DMS153 treated with DMSO at 0.1 percent for 48 hours (cell line): Measurements from ENCODE around the gene PLEKHA8.

Experiments used
- DNase-seq: peaks from one replicate; lab custom pipeline; 2025; ENCODE audit not compliant: unreplicated experiment; lab: John Stamatoyannopoulos, UW

The PLEKHA8 gene

DNA sequence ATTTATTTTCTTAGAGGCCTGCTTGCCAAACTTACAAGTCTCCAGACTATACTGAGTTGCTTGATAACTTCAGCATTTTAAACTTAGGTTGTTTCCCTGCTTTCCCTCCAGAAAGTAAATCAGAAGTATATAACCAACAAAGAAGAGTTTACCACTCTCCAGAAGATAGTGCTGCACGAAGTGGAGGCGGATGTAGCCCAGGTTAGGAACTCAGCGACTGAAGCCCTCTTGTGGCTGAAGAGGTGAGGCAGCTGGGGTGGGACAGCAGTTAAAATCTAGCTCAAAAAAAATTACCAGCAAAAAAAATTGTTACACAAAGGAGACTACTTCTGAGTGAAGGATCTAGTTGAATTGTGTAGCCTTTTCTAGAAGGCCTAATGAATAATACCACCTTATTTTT lies 33.6 kb downstream of the PLEKHA8 start:
- DNase-seq, result peak; percentile 20

DNA sequence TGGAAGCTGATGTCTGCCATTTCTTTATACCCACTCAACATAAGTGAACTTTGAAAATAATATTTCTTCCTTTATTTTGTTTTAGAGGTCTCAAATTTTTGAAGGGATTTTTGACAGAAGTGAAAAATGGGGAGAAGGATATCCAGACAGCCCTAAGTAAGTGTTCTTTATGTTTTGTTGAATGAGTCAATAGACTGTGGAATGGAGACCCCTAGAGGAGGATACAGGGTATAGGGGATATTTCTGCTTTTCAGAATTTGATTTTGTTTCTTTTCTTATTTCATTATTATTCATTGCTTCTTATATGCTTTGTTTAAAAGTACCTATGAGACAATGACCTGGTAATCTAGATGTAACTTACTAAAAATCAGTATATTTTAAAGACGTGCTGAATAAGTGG lies 34.4 kb downstream of the PLEKHA8 start:
- peak; percentile 30 for DNase-seq

- DNase-seq, result no peak
These were observed 37.5 kb downstream of the PLEKHA8 start for GRCh38 chr7:30065746-30066145.

GRCh38 chr7:30066687-30067086 lies 38.5 kb downstream of the PLEKHA8 start:
- DNase-seq, result no peak

- no peak for DNase-seq
These were observed 39.9 kb downstream of the PLEKHA8 start for GRCh38 chr7:30068117-30068516.

DNA sequence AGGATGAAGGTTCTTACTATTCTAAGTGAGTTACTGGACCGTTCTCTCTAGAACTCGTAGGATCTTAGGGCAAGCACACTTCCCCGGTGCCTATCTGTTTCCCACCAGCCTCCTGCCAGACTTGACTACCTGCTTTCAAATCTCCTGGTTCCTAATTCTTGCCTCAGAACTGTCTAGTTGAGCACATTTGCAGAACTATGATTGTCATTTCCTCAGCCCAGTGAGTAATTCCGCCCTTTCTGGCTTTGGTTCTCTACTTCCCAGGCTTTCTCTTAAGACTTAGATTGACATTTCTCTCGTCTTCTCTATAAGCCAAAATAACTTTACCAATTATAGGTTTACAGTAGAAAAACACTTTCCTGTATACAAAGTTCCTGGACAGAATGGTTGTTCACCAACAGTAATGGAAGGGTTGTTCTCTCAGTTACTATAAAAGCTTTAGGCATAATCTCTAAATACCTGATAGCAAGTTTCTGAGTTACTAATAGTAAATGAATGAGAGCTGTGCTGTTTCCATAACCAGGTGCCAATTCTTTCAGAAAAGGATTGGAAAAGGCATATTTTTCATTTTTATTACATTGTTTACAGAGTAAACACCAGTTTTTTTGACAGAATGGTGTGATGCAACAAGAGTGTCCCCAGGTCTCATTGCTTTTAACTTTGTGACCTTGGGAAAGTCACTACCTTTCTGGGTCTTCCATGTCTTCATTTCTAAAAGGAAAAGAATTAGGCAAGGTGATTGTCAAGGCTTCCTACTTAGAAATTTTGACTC lies 41.1 kb downstream of the PLEKHA8 start:
- DNase-seq, result no peak

DNA sequence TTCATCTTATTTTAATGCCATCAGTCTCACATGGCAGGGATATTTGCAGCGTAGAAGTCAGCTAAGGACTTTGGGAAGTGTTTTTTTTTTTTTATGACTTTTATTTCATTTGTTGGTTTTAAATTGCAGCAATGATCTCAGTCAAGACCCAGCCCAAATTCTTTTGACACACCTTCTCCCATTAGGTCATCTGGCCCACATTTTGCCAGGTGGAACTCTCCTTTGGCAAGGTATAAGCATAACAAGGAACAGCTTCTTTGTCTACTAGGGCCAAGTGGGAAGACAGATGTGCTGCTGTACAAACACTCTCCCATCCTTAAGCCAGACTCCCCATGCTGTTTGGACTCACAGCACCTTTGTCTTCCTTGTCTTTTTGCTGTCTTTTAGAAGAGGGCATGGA lies 41.8 kb downstream of the PLEKHA8 start:
- DNase-seq, result no peak

DNA sequence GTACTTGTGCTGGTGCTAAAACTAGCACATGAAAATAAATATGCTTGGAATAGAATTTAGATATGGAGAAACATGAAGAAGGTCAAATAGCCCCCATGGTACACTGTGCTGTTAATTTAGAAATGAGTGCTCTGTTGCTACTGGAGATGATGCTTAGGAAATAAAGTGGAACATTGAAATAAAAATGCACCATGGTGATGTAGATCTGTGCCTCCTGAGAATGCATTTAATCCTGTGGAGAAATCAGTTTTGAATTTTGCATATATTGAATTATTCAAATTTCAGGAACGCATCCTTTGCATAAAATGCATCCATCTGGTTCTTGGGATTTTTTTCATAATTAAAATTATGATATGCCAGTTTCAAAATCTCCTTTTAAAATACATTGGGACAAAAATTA lies 44.5 kb downstream of the PLEKHA8 start:
- DNase-seq, result no peak

- peak; percentile 80 for DNase-seq
These were observed 46.3 kb downstream of the PLEKHA8 start for GRCh38 chr7:30074422-30075030.

DNA sequence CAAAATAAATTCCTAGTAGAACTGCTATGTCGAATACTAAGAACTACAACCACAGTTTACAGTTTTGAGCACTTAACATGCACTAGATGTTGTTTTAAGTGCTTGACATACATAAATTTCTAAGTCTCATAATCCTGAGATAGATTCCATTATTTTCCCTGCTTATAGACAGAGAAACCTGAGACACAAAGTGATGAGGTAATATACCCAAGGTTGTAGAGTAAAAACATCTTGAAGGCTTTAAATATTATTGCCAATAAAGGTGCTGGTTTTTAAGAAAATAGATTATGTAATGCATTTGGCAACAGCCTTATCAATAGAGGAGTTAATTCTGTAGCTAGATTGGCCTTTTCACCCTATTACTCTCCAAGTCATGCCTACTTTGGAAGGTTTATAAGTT lies 48.2 kb downstream of the PLEKHA8 start:
- DNase-seq, result no peak

GRCh38 chr7:30078280-30078679 lies 50.1 kb downstream of the PLEKHA8 start:
- DNase-seq, result no peak

GRCh38 chr7:30079880-30080279 lies 51.7 kb downstream of the PLEKHA8 start:
- DNase-seq, result no peak

DNA sequence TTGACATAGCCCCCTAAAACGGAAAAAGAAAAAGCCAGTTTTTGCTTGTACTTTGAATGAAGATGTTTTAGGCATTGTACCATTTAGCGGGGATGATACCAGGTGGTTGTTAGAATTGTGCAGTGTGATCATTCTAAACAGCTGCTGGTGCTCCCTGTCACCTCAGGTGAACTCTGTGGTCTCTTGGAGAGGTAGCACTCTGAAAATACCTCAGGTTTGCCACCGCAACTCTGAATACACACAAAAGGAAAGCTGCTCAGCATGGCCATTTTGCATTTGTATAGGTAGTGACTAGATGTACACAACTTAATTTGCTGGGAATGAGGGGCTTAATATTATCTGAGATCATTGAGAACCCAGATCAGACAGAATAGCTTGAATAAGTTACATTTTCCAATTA lies 52.6 kb downstream of the PLEKHA8 start:
- peak; percentile 48 for DNase-seq

DNA sequence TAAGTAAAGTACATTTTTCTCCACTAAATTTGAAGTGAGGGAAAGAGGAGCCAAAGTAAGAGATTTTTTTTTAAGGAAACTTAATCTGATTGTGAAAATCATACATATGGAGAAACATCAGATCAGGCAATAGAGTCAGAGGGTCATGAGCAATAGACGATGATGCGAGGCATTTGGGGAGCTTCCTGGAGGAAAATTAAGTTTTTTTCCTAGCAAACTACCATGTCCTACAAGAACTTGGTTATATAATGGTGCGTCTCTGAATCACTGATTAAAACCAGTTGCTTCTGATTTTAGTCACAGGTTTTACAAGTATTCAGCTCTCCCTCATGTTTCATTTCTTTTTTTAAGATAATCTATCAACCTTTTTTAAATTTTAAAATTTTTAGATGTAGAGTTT lies 54.5 kb downstream of the PLEKHA8 start:
- DNase-seq, result no peak

- DNase-seq, result no peak
These were observed 55.1 kb downstream of the PLEKHA8 start for GRCh38 chr7:30083334-30083733.

DNA sequence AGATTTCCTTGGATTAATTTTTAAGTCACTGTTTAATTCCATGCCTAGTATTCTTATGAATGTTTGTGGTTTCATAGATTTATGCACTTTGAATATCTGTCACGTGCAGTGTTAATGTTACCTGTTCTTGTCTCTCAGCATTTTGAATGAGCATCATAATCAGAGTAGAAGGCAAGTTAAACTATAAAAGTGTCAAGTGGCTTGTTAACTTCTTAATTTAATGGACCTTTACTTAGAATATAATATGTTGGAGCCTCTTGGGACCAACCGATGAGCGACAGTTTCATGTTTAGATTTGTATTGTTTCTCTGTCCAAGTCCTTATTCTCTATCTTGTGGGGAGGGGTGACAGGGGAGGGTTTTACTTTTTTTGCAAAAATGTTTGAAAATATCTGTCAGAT lies 56.0 kb downstream of the PLEKHA8 start:
- no peak for DNase-seq

GRCh38 chr7:30086529-30086928 lies 58.3 kb downstream of the PLEKHA8 start:
- DNase-seq, result no peak

DNA sequence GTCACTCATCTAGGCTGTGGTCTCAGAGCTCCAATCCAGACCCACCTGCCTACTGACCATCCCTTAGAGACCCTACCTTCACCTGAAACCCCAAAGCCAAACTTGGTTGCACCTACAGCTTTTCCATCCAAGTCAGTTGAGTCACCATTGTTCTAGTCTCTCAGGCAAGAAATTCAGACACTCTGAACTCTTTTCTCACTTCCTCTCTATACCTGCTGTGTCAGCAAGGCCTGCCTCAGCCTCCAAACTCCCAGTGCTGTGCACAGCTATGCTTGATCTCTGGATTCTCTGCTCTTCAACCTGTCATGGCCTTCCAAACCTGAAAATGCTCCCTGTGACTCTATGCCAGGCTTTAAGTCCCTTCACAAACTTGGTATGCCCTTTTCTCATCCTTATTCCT lies 59.2 kb downstream of the PLEKHA8 start:
- DNase-seq, result no peak

GRCh38 chr7:30088362-30088761 lies 60.1 kb downstream of the PLEKHA8 start:
- DNase-seq, result no peak

DNA sequence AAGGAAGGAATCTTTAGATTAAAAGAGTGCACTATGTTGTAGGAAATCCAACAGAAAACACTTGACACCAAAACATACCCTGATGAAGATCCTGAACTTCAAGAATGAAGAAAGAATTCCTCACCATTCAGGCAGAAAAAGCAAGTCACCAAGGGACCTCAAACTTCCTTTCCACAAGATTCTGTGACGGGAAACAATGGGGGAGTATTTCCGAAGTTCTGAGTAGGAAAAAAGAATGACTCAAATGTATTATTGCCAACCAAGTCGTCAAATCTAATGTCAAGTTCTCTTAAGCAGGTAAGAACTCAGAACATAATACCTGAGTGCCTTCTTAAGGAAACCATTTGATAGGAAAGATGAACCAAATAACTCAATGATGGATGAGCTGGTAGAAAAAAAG lies 61.9 kb downstream of the PLEKHA8 start:
- DNase-seq, result no peak

GRCh38 chr7:30091491-30091912 lies 63.3 kb downstream of the PLEKHA8 start:
- no peak for DNase-seq

DNA sequence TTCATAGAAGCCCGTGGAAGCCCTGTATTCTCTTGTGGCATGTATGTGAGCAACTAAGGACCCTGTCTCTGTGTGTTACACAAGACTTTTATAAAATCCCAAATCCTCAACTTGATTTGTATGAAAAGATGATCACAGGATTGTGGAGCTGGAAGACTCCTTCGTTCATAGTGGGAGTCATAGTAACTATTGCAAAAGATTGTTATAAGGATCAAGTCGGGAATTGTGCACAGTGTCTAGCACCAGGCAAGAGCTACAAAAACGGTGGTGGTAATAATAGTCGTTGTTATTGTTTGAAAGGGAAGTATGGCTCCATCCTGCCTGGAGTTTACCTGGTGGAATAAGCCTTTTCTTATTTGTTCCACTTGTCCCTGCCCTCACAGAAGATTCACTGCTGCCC lies 63.8 kb downstream of the PLEKHA8 start:
- DNase-seq, result no peak

DNA sequence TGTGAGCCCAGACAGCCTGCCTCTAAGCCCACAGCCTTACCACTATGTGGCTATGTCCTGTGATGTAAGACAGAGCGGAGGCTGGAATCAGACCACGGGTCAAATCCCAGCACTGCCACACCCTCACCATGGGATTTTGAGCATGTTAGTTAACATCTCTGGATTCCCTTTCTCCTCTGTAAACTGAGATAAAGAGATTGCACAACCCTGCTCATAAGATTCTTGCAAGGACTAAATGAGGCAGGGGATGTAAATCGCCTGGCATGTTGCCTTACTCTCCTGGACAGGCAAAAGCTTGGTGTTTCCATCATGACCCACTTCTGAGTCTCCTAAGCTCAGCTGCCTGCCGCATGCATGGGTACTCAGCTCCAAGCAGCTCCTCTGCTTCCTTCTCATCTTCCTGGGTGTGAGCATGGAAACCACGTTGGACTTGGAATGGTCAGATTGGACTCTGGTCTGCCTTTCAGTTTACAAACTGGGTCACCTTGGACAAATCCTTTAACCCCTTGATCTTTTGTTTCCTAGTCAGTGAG lies 65.3 kb downstream of the PLEKHA8 start:
- DNase-seq, result no peak
